ENCODE data around the gene NKD1.

Gene NKD1

GRCh38 chr16:50549561-50549915 is 1.3 kb downstream of the NKD1 start:
- no peak for TF ChIP-seq CTCF (conservative IDR thresholded peaks at IDR 0.05)
- no peak overlapping the region for H3K27ac ChIP-seq

- H3K27ac ChIP-seq = no peak overlapping the region
- TF ChIP-seq CTCF (conservative IDR thresholded peaks at IDR 0.05) = no peak
Observed at GRCh38 chr16:50550035-50550434, 1.8 kb downstream of the NKD1 start.

DNA sequence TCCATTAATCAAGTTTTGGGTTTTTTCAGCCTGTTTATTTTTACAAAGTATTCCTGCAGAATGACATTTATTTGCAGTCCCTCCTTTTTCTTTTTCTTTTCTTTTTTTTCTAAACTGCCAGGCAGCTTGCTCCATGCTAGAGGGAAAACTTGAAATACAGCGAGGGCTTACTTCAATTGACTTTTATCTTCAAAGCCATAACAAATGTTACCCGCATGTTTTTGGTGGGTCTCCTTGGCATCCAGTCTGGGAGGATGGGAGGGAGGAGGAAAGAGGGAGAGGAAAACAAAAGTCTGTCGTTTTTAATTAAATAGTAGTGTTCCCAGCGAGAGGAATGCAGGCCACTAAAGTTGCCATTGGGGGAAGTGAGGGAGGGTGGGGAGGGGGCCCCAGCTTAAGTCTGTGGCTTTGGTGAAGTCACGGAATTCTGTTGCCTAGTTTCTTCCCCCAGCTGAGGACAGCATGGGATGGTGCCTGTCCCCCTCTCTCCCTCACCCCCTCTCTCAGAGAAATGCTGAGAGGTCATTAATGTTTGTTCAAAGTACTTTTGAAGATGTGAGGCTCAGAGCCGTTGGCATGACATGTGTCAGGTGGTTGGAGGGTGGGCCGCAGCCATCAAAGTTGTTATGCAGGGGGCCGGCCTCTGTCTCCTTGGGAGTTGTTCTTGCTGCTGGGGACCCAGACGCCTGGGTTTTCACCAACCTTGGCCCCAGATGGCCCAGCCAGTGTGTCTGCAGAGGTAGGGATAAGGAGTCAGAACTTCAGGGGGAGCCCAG is 2.9 kb downstream of the NKD1 start:
- no peak overlapping the region for H3K27ac ChIP-seq
- TF ChIP-seq CTCF (conservative IDR thresholded peaks at IDR 0.05) = no peak

GRCh38 chr16:50552476-50553101 is 4.4 kb downstream of the NKD1 start:
- H3K27ac ChIP-seq = no peak overlapping the region
- no peak for TF ChIP-seq CTCF (conservative IDR thresholded peaks at IDR 0.05)

DNA sequence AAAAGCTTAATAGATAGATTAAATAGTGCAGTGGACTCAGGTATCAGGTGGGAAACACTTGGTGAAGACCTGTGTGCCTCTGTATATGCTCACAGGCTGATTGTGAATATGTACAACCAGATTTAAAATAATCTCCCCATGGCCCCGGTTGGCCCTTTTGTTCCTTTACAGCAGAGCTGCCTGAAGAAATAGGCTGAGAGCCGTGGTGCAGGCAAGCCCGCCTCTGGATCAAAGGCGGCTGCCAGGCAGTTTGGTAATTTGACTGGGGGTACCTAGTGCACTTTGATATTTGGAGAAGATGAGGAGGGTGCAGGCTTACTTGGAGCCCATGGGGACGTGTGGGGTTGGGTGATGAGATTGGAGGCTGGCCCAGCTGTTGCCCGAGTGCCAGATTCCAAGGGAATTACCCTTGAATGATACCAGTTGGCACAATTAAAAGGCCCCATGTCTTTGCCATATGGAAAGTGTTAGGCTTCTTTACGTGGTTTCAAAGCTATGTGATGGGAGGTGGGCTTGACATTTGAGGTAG is 5.0 kb downstream of the NKD1 start:
- TF ChIP-seq CTCF (conservative IDR thresholded peaks at IDR 0.05) = no peak
- H3K27ac ChIP-seq = no peak overlapping the region

DNA sequence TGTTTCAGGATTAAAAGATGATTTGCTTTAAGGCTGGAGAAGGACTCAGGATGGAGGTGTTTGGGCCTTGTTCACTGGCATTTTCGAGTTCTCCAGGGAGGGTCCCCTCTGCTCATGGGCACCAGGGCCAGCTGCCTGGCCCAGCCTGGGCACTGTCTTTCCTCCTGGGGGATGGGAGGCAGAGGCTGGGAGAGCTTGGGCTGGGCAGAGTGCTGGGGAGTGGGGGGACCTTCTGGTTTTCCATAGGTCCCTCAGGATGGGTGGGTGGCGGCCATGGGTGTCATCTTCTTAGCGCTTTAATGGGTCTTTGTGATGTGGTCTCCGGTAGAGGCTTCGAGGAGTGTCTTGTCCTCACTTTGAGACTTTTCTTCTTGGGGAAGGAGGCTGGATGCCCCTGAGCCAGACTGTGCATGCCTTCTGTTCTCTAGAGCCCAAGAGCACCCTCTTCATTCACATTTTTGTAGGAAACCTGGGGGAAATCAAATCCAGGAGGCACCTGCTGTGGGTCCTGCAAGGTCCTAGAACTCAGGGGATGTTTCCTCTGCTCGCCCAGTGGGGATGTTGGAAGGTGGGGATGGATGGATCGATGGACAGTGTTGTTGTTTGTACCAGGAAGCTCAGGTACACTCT is 5.7 kb downstream of the NKD1 start:
- no peak overlapping the region for H3K27ac ChIP-seq
- TF ChIP-seq CTCF (conservative IDR thresholded peaks at IDR 0.05) = no peak

DNA sequence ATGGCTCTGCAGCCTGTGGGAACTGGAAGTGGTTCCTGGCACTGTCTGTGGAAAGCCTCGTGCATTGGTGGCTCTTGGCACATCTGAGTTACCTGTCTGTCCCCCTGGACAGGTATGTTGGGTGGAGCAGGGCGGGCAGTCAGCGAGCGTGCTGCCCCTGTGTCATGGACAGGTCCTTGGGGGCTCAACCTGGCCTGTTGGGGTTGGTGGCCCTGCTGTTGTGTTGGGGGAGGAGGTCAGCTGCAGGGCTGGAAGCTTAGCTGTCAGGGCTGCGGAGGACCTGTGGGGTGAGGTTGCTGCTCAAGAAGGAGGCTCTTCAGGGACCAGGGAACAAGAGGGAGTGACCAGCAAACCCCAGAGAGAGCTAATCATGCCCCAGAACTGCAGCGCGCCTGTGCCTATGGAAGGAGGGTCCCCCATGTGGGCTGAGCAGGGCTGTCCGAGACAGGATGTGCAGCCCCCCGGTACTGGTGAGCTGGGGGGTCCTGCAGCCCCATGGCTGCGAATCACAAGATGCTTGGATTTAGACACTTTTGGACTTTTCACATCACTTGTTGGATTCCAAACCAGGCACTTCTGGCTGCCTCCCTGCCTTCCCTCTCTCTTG is 7.2 kb downstream of the NKD1 start:
- TF ChIP-seq CTCF (conservative IDR thresholded peaks at IDR 0.05) = no peak
- H3K27ac ChIP-seq = no peak overlapping the region
